WERI-Rb-1 (cell line): ENCODE data around the gene RPS6KA4.

Source experiments
- DNase-seq: peaks from one replicate; pipeline ENCODE4 v3.0.0-alpha.2; 2020
- H3K27ac ChIP-seq: fragments of 250-450 bp; sonication (Bioruptor Pico); 2 replicates; pipeline ENCODE4 v1.5.1; 2020; ENCODE audit warnings: mild to moderate bottlenecking, moderate library complexity
- H3K27me3 ChIP-seq: fragments of 250-450 bp; sonication (Bioruptor Pico); 2 replicates; pipeline ENCODE4 v1.5.1; 2021; ENCODE audit warnings: mild to moderate bottlenecking, low read depth, moderate library complexity; ENCODE audit not compliant: insufficient read depth, severe bottlenecking
- H3K36me3 ChIP-seq: fragments of 250-450 bp; sonication (Bioruptor Pico); 2 replicates; pipeline ENCODE4 v1.5.1; 2020; ENCODE audit warnings: mild to moderate bottlenecking, moderate library complexity
- H3K4me3 ChIP-seq: 2 replicates; pipeline ENCODE4 v1.5.1; 2011; ENCODE audit warnings: low read depth, mild to moderate bottlenecking, control low read depth, low read length
- H3K9me3 ChIP-seq: fragments of 250-450 bp; sonication (Bioruptor Pico); 2 replicates; pipeline ENCODE4 v1.5.1; 2021; ENCODE audit warnings: mild to moderate bottlenecking, moderate library complexity; ENCODE audit not compliant: severe bottlenecking
- CTCF ChIP-seq: IDR thresholded peaks from 2 replicates; pipeline ENCODE4 v1.5.1; 2011; ENCODE audit warnings: low read depth, mild to moderate bottlenecking, control low read depth, inconsistent platforms, low read length

Gene RPS6KA4

DNA sequence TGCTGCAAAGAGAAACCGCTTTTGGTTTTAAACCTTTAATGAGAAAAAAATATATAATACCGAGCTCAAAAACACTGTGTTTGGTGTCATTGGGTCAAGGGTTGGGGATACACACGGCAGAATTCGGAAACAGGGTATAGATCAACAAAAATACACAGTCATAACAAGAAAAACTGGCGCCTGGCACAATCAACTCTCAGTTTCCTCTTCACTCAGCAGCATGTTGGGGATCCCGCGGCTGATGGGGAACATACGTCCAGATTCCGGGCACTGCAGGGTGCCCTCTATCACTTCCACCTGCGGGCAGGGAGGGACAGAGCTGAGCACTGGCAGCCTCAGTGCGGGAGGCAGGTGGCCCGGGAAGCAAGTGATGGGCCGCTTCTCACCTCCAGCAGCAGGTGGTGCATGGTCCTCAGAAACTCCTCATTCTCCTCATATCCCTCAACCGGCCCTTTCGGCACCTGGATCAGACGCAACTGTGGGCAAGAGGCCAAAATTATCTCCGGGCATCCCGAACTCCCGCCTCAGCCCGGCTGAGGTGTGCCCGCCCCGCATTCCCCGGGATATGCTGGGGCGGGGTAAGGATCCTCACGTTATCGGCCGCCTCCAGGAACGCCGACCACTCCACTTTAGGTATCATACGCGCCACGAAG is 42.2 kb upstream of the RPS6KA4 start:
- peak; percentile 61 for TF ChIP-seq CTCF
- H3K36me3 ChIP-seq = peaks cover 14% of the 10 kb centered on the region
- peak overlapping the region; percentile 85 for H3K4me3 ChIP-seq
- H3K27ac ChIP-seq = peak overlapping the region; percentile 94
- no peaks in the 10 kb centered on the region for H3K27me3 ChIP-seq
- DNase-seq = peak; percentile 63
- no peaks in the 10 kb centered on the region for H3K9me3 ChIP-seq

DNA sequence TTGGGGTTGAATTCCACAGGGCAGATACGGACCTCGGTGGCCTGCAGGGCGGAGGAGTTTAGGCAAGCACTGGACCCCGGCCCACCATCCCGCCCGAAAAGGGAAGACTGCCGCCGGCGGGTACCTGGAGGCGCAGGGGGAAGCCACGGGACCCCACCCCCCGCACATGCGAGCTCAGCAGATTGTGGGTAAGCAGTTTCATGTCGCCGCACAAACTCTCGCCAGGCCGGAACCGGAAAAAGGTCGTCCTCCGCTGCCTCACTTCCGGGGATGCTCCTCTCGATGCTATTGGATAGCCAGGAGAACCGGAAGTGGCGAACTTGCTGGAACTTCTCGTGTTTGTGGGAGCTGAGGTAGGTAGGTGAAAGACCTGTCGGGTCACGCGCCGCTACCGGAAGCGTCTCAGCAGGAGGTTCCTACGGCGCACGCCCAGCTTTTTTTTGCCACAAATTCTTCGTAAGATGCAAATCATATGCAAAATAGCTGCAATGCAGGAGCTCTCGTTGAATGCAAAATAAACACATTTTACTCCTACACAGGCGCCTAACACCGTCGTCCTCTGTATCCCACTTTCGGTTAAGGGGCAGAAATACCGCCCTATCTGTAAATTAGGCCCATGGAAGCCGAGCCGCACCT is 41.5 kb upstream of the RPS6KA4 start, which contains the start of gene TRMT112:
Gene TRMT112 (minus strand): TSS at position 235 of the 636 bp plus-strand sequence. CDS start 33 bp downstream, at position 202.
- H3K36me3 ChIP-seq = peaks cover 14% of the 10 kb centered on the region
- H3K9me3 ChIP-seq = no peaks in the 10 kb centered on the region
- no peaks in the 10 kb centered on the region for H3K27me3 ChIP-seq
- H3K27ac ChIP-seq = peak within 1 kb of the TSS; percentile 94
- peak; percentile 95 for DNase-seq
- no peak for TF ChIP-seq CTCF
- peak within 1 kb of the TSS; percentile 85 for H3K4me3 ChIP-seq

- Histone ChIP-seq H3K36me3 (peaks cover 14% of the 10 kb centered on the region), H3K27me3 (no peaks in the 10 kb centered on the region)
These were observed 40.8 kb upstream of the RPS6KA4 start, which contains the start of gene PRDX5 for GRCh38 chr11:64317961-64318765. Gene PRDX5 (plus strand): TSS chr11:64318121. CDS start chr11:64318216, 95 bp downstream.

DNA sequence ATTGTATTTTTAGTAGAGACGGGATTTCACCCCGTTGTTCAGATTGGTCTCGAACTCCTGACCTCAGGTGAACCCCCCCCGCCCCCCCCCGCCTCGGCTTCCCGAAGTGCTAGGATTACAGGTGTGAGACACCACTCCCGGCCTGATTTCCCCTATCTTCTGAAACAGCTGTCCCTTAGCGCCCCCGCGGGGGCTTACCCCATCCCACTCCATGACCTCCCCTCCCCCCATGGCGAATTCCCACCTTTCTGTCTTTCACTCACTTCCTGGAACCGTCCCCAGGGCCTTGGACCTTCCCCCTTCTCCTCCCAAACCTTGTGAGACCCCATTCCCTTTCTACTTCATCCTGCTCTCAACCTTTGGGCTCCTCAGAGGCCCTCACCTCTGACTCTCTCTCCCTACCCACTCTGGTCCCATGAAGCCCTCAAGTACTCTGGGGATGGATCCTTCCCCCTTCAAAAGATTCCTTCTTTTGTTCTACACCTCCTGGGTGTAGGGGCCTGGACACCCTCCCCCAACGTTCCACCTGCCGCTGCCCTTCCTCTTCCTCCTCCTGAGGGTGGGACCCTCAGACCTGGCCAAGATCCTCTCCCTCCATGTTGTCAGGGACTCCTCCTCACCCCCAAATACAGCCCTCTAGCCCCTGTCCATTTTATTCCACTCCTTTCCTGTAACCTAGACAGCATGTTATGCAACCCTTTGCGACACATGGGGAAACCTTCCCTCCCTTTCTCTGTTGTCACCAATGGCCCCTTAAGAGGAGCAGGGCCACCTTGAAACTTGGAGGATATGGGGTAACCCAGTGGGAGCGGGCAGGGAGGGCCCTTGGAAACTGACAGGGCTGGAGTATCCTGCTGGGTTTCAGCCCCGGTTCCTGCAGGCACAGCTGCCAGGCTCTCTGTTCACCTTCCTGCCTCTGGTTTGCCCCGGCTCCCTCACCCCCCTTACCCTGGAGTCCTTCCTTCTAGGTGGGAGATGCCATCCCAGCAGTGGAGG is 39.9 kb upstream of the RPS6KA4 start:
- Histone ChIP-seq H3K36me3 (peaks cover 14% of the 10 kb centered on the region), H3K27ac (peak overlapping the region; percentile 94), H3K4me3 (peak overlapping the region; percentile 85)

More at GRCh38 chr11:64317961-64318765, 40.8 kb upstream of the RPS6KA4 start, which contains the start of gene PRDX5:
- peak; percentile 72 for TF ChIP-seq CTCF
- DNase-seq = peak; percentile 96
- Histone ChIP-seq H3K9me3 (no peaks in the 10 kb centered on the region), H3K4me3 (peak within 1 kb of the TSS; percentile 85), H3K27ac (peak within 1 kb of the TSS; percentile 94)

More for the DNA sequence above, 39.9 kb upstream of the RPS6KA4 start:
- DNase-seq = peak; percentile 49
- Histone ChIP-seq H3K27me3 (no peaks in the 10 kb centered on the region), H3K9me3 (no peaks in the 10 kb centered on the region)
- no peak for TF ChIP-seq CTCF
